GM21825 (cell line): ENCODE results near the gene CFAP97D1.

ENCODE experiments used
- ATAC-seq: cut with Tn5 transposase; IDR thresholded peaks from one replicate; pipeline ENCODE4 v1.9.1; 2021; ENCODE audit warnings: mild to moderate bottlenecking, moderate library complexity; ENCODE audit not compliant: unreplicated experiment

Gene CFAP97D1

DNA sequence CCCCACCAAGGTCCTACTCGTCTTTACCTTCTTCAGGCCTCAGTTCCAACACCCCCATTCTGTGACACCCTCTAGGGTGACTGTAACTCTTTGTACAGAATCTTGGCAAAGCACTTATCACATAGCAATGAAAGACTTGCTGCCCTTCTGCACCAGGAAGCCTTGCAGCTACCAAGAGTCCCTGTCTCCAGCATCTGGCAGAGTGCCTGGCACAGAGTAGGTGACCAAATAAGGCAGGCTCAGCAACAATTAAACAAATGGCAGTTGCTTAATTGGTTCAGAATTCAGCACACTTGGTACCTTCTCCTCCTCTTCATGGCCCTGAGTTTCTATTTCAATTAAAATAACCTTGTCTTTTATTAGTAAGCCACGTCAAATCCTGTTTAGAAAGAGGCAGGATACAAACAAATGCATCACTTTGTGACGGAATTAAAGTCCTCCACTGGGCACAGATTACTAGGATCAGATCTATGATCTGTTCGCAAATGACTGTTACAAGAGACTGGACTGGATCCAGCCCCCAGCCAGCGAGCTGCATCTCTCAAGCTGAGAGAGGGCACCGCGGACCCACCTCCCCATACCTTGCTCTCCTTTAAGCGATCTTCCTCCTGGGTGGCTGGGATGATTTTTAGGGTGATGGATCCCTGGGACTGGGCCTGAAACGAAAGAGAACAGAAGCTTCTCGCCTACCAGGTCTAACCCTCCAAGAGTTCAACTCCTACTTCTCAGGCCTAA is 43.3 kb downstream of the CFAP97D1 start:
- ATAC-seq = no peak

- ATAC-seq = no peak
Measured at GRCh38 chr17:43825567-43825966, 45.3 kb downstream of the CFAP97D1 start.

GRCh38 chr17:43826206-43826605 is 46.0 kb downstream of the CFAP97D1 start:
- ATAC-seq = no peak

DNA sequence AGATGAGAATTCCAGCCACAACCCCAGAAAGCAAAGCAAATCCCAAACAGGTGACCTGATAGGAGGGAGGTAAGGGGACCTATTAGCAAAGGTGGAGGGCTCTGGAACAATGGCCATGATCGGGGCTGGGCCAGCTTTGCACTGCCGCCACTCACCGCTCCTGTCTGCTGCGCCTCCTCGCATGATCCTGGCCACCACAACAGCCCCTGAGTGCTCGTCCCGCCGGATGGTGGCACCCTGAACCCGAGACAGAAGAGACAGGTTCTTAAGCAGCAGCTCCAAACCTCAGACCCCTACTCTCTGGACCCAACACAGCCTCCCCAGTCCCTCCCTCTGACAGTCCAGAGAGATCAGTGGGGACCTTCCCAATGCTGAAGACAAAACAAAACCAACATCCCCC is 47.4 kb downstream of the CFAP97D1 start:
- ATAC-seq = no peak

GRCh38 chr17:43829738-43830137 is 49.5 kb downstream of the CFAP97D1 start:
- ATAC-seq = no peak

DNA sequence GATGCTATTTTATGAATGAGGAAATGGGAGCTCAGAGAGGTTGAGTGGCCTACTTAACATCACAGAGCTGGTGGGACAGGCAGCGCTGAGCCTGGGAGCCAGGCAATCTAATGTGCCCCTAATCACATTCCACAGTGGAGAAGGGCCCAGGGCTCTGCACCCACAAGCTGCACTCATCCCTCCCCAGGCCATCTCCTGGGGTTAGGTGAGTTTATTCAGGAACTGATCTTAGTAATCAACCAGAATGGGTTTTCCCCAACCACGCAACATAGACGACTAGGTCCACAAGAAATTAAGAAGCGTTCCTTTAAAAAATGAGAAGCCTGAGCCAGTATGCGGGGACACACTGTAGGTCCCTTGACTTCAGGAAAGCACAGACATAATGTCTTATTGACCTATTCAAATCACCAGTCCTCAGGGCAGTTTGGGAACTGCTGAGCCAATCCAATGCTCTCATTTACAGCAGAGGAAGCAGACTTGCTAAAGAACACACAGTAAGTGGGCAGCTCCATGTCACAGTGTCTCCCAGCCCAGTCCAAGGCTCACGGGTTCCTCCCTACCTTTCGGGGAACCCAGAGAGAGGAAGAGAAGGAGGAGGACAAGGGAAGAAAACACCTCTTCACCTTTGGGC is 50.4 kb downstream of the CFAP97D1 start:
- ATAC-seq = no peak

DNA sequence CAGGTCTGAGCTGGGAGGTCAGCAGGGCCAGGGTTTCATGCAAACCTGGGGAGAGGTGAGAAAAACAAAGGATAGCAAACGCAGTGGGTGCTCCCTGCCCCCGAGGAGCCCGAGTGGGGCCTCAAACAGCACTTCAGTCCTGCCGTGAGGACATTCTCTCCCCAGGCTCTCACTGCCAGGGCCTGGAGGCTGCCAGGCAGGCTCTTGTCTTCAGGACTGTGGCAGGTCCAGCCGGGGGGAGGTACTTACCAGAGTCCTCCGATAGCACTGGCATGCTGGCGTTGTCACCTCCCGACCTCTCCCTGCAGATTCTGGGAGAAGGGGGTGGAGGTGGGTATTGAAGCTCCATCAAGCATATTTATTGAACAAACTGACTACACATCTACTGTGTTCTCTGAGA is 51.4 kb downstream of the CFAP97D1 start:
- no peak for ATAC-seq

DNA sequence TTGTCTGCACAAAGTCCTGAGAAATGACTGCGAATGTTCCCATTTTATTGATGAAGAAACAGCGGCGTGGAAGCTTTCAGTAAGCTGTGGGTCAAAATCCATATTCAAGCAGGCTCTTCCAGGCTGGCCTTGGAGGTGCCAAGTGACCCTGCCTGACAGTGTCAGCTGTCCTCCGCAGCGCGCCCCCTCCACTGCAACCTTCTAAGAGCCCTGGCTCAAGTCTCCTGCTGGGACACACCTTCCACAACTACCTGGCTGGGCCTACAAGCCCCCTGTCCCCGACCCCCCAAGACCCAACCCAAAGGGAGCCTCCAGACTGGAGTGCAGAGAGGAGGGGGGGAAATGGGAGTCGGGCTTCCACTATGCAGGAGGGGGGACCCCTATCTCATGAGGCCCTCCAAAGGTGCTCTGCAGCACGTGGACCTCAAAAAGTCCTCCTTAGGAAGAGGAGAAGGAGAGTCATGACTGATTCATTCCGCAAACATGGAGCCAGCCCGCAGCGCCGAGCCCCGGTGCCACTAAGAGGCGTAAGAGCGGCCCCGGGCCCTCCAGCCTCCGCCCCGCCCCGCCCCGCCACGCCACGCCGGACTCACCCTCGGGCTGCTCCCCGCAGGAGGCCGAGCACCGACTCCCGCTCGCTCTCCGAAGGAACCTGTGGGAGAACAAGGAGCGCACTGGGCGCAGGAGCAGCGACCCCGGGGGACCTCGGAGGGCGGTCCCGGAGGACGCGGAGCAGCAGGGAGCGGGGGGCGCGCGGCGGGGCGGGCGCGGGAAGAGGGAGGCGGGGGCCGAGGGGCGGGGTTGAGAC is 52.1 kb downstream of the CFAP97D1 start:
- ATAC-seq = no peak

DNA sequence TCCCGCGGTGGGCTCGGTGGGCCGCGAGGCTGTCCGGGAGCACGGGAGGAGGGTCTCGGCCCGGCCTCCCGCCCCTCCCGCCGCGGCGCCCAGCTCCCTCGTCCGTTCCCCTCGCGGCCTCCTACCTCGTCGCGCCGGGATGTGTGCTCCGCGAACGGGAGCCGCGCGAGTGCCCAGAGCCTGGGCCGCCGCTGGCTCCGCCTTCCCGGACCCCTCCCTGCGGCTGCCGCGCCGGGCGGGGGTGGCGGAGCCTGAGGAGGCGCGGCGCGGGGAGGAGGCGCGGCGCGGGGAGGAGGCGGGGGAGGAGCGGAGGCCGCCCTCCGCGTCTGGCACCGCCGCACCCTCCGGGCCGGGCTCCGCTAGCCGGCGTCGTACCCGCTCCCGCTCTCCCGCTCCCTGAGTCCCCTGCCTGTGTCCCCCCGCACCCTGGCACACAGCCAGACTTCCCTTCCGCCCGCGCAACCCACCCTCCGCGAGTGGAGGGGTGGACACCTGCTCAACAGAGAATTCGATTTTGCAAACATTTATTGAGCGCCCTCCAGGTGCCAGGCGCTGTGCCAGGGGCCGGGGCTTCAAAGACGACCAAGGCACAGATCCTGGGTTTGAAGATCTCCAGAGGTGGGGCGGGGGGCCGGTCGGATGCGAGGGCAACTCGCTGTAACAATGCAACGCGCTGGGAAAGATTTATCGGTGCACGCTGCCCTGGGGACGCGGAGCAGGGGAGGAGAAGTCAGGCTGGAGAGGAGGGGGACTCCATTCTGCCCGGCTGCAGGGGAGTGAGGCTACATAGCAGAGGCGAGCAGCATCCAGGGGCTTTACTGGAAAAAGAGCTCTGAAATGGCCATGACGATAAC is 53.0 kb downstream of the CFAP97D1 start, which contains the start of gene MPP3:
MPP3 (minus strand) TSS at position 171 of the 854 bp plus-strand sequence. CDS start 1,240 bp downstream, outside the sequence.
- no peak for ATAC-seq

DNA sequence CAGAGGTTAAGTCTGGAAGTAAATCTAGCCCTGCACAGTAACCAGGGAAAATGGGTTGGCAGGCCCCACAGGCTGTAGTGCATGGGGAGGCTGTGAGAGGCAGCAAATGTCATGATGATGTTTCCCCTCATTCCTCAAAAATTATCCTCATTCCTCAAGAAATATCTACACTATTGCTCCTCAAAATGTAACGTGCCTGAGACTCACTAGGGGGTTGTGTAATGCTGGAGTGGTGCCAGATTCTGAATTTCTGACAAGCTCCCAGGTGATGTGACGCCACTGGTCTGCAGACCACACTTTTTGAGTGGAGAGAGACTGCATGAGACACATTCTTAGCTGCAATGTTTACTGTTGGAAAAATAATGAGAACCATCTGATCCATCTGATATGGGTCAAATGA is 53.9 kb downstream of the CFAP97D1 start:
- ATAC-seq = no peak
